ENCODE results near the gene TM4SF1. TPM values are rescaled to one million over a fixed set of nuclear protein-coding genes. Genes with fewer than 3 reads are reported as not detected.

Gene TM4SF1
- total and polyA plus RNA-seq, 9 of the 15 experiments (the other 6 are each of a cell fraction or from before 2014, with no cell fraction given), result 0.06 to 0.44 (median 0.08) TPM; not detected in 4

GRCh38 chr3:149393345-149394160, 16.1 kb upstream of the TM4SF1 start (continued):
- TF ChIP-seq ZBTB43 (CRISPR knock-in tag; IDR thresholded peaks at IDR 0.05) (no peak), DEAF1 (CRISPR knock-in tag; IDR thresholded peaks at IDR 0.05) (peak; percentile 54), ZNF586 (CRISPR knock-in tag; conservative IDR thresholded peaks at IDR 0.05) (no peak), TEAD4 (IDR thresholded peaks at IDR 0.05; ENCODE audit: low read length) (peak; percentile 58), TEAD4 (CRISPR knock-in tag; IDR thresholded peaks at IDR 0.05; ENCODE audit: borderline replicate concordance) (no peak), REST (IDR thresholded peaks at IDR 0.05; ENCODE audit: borderline replicate concordance) (peak; percentile 34; the same call in 1 of the 2 replicates), REST (CRISPR knock-in tag; IDR thresholded peaks at IDR 0.05; ENCODE audit: low read depth) (no peak)
